HG03175 (cell line): Measurements from ENCODE around the gene CTNNA3.

Source experiments
- ATAC-seq: cut with Tn5 transposase; IDR thresholded peaks from one replicate; pipeline ENCODE4 v1.9.1; 2021; ENCODE audit warnings: mild to moderate bottlenecking, moderate library complexity; ENCODE audit not compliant: unreplicated experiment

The CTNNA3 gene

DNA sequence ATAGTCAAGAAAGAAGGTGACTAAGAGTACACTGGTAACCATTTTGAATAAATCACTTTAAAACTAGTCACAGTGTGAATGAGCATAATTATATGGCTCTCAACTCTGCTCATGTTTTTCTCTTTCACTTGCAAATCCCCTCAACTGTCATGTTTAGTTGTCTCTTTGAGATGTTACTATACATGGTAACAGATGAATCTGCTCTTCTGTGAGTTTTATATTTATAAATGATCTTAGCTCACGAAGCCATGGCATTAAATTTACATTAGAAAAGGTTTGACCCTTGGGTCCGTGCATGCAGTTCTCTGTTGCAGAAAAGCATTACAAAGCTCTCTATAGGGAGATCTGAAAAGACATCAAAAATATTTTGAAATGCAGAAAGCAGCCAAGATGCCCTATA is 803.1 kb downstream of the CTNNA3 start:
- ATAC-seq: no peak

DNA sequence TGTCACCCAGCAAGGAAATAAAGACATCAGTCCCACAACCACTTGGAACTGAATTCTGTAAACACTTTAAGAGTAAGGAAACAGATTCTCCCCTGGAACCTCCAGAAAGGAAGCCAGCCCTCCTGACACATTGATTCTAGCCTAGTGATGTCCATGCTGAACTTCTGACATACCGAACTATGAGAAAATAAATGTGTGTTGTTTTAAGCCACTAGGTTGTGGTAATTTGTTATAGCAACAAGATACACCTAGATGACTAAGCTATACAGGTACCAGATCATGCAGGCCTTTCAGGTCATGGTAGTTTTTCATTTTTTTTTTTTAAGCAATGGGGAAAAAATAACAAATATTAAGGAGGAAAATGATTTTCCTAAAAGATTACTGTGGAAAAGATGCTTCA is 807.8 kb downstream of the CTNNA3 start:
- ATAC-seq: no peak

DNA sequence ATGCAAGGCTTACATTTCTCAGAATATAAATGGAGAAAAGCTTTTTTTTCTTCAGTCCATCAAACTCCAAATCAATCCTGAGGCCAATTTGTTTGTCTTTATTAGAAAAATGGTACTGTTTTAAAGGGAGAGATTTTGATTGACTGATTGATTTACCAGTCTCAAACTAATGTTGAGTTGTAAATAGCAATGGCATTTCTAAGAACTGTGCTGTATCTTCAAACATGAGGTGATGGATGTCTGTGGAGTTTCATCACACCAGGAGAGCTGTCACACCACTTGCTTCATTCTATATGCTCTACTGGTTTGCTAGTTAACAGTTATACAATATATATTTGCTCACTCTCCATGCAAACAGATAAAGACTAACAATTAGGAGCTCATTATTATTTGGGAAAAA is 809.1 kb downstream of the CTNNA3 start:
- ATAC-seq: no peak

DNA sequence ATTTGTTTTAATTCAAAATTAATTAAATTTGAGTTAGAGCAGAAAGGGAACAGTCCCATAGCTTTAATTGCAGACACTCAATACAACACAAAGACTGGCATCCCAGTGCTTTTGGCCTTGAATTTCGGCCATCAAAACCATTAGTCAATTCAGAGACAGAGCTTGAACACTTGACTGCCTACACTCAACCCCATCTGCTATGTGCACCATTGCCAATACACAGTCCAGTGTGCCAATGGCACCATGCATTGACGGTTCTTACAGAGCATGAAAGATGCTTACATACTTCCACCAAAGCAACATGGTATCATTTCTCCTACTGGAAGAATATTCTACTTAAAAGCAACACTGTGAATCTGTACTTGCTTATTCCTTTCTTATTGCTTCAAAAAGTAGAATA is 813.7 kb downstream of the CTNNA3 start:
- no peak for ATAC-seq

DNA sequence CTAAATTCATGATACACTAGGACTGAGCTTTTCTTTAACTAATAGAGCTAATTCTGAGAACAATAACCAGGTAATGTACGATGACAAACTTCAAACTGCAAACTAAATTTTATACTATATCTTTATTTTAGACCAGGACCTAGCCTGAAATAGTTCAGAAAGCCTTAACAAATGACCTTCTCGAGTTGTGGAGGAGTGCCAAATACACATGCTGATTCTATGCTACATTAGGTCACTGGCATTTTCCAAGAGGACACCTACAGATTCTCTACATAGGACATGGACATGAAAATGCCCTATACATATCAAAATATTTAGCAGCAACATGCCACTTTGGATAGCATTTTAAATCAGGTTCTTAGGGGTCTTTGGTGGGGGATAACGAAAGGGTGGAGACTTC is 814.2 kb downstream of the CTNNA3 start:
- no peak for ATAC-seq

DNA sequence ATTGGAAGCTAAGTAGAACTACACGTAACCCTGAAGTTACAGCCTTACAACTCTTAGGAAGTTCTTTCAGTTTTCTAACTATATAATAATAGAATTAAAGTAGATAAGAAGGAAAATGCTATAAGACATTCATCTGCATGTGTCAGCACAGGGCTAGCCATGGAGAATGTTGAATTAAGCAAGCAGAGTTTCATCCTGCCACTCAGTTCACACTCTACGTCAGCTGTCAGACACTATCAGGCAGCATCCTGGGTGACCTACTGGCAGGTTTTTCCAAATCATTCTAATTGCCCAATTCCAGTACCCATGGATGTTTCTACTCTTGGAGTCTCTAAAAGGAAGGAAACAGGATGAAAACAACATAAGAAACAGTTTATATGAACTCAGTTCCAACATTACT is 815.2 kb downstream of the CTNNA3 start:
- ATAC-seq: no peak

DNA sequence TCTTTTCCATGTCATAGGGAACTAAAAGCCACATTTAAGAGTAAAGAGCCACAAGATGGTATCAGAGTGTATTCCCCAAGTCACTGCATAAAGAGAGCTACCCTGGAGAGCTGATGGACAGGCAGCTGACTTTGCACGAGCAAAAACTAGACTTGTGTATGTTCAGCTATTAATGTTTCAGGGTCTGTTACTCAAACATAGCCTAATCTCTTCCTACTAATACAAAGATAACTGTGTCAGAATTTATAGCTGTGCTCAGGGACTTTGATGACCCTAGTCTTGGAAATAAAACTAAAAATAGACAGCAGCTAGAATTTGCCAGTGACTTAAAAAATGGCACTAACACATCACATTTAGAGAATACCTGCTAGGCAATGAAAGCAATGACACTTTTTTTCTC is 815.7 kb downstream of the CTNNA3 start:
- ATAC-seq: no peak

DNA sequence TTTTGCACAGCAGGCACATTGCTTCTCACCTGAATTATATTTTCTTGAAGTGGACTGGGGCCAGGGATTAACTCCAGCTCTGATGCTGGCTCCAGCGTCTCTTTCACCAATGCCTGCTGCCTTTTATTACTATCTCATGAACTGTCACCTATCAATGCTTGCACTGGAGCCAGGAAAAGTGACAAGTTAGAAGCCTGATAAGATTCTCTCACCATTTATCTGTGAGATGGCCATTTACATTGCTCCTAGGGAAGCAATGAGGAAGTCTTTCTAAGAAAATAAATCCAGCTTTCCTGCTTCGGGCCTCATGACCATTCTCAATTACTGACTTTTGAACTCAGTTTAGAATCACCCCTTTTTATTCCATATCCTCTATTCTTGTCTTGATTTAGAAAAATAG is 818.6 kb downstream of the CTNNA3 start:
- ATAC-seq: no peak

DNA sequence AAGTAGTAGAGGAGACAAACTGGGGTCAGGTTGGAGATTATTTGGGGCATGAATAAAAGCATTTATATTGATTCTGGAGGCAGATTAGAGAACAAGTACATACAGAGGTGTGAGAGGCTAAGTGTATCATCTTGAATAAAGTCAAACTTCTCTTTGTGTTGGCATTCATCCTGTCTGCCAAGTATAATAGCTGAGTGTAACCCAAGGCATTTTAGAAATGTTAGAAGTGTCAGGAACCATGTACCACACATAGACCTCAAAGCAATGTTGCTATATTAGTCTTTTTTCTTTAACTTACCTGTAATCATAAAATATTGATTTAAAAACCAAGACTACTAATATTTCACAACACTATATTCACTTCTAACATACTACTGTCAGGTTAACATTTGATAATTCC is 826.4 kb downstream of the CTNNA3 start:
- ATAC-seq: no peak

DNA sequence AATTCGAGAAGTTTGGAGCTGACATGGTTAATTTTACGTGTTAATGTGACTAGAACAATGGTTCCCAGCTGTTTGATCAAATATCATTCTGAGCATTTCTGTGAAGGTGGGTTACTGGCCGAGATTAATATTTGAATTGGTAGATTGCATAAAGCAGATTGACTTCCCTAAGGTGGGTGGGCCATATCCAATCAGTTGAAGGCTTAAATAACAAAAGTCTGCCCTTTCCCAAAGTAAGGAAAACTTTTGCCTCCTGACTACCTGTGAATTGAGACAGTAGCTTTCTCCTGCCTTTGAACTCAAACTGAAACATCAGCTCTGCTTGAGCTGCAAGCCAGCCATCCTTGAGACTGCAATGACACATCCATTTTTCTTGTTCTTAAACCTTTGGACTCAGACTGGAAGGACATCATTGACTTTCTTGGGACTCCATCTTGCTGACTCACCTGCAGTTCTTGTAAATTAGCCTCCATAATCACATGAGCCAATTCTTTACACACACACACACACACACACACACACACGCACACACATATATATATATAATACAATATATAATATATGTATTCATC is 833.2 kb downstream of the CTNNA3 start:
- no peak for ATAC-seq

DNA sequence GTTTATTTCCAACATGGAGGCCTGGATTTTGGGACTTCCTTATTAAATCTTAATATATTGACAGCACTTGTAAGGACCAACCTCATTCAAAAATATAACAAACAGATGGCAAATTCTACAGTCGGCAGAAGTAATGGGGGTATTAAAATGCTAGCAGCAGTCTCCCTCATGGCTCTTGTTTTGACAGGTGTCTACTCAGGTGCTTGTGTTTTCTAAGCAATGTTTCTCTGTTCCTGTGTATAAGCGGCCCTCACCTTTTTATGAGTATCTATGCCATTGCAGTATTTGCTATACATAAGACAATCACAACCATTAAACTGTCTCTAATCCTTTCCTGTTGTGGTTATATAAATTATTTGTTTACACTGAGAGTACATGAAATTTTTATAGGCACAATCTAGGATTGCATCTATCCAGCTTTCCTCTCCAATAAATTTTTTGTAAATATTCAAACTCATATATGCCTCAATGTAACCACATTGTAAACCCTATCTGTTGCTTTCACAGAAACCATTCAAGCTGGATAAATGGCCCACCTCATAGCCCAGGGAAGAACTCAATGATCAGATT is 835.5 kb downstream of the CTNNA3 start:
- no peak for ATAC-seq

DNA sequence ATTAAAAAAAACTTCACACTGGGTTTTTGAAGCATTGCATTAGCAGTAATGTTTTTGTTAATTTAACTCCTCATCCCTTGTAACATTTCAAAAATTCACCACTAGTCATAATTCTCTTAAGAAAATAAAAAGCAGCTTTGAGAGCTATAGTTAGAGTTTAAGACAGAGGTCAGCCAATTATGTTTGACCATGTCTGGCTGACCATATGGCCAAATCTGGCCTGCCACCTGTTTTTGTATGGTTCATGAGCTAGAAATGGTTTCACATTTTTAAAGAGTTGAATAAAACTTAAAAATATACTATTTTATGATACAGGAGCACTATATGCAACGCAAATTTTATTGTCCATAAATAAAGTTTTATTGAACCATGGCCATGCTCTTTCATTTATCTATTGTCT is 843.2 kb downstream of the CTNNA3 start:
- ATAC-seq: no peak

DNA sequence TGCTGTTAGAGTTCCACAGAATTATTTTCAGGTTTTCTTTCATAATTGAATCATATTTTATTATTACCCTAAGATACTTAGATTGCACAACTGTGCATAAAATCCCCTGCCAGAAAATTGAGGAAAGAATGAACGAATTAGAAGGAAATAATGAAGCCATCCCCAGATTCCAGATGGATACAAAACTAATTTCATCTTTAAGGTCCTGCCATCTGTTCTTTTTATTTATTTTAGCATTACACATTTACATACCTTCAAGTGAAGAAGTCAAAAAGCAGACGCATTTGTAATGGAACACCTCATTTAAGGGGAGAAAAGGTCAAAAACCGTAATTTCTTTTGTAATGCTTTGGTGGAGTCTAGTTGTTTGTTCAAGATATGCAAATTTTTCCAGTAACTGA is 847.1 kb downstream of the CTNNA3 start:
- no peak for ATAC-seq

DNA sequence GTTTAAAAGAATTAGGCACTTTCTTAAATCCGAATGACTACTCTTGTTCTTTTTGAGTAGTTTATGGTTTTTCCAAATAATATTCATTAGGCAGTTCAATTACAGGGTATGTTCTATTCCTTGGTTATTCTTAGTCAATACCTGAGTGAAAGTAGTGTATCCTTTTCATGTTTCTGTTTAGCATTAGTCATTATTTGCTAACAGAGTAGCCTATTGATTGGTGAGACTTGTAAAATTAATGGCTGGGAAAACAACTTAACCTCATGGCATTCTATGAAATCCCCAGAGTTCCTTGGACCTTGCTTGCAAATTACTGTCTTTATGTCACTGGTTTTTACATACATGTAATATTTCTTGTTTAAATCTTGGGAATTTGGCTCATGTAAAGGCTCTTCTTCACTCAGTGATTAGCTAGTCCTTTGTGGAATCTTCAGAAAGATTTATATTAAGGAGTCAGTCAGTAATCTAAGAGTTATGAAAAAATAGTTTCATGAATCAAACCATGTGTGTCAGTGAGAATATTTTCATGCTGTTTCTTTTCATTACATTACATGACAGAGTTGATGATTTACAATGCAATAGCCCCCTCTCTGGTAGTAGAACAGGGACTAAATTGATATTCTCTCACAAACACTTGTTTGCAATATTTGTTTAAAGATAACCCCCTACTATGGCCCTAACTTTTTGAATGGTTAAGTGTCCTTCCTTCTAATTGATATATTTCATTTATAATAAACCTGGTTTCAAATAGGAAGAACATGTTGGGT is 851.6 kb downstream of the CTNNA3 start:
- ATAC-seq: no peak

DNA sequence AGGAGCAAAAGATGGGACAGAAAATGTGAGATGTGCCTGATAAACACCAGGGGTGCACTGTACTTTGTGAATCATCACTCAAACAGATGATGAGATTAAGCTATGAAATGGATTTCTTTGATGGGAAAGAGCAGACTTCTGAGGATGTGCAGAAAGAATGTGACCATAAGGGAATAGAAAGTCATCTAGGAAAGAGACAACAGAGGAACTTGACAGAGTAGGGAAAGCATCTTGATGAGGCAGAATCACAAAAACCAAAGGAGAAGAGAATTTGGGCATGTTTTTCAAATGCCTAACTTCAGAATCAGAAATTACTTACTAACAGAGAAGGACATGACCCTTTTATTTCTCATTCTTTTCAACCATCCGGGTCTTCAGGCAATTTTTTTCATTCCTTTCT is 852.6 kb downstream of the CTNNA3 start:
- no peak for ATAC-seq

DNA sequence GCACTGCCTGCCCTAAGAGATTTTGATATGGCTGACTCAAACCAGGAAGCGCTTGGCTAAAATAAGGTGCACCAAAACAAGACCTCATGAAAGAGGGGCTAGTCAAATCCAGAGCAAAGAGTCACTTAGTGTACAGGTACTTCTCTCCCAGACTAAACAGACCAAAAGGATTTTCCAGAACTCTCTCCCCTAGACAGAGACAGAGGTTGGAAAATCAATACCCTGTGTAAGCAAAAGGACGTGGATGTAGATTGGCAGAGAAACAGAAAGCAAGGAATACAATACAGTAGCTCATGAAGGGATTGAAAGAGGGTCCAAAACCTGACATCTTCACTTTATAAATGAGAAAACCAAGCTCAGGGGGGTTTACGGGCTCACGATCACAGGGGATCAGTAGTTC is 853.1 kb downstream of the CTNNA3 start:
- no peak for ATAC-seq

DNA sequence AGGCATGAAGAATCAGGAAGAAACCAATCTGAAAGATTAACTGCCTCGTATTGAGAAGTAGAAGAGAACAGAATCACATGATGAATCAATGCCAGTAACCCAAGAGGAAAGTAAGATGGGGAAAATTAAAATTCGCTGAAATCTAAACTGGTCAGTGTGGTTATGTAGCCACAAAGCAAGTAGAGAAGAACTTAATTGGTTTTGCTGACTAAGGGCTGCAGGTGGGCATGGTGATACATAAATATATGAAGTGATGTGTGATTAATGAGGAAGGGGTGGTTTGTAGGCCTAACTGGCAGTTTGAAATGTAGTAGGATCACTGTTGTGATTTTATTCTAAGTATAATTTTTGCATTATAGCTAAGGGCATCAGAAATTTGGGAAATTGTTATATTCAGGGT is 853.6 kb downstream of the CTNNA3 start:
- ATAC-seq: no peak

DNA sequence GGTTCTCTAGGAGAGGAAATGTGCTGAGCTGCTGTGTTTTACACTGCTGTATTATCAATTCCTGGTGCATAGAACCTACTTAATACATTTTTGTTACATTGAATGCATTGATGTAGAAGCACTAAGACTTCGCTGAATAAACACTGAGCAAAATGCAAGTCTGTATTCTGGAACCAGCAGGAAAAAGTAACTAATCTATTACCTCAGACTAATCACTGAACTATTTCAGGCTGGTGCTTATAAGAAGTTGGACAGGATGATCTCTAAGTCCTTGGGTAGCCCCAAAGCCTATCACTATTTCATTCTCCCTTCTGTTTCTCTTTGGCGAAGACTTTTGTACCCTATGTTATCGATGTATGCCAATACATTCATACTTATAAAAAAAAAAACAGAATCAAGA is 857.3 kb downstream of the CTNNA3 start:
- ATAC-seq: no peak

DNA sequence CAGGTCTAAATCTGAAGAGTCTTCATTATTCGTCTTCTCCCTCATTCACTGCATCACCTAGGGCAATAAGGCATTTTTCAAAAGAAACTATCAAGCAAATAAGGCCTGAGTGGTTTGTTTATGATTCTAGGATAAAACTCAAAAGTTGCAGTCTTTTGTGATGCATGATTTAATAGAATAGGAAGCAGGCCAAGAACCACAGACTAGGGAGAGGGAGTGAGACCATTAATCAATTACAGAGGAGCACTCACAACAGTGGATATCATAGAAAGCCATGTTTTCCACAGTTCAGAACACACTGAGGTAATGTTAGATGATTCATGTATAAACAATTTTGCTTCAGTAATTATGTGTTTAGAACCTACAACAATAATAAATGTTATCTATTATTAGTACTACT is 858.0 kb downstream of the CTNNA3 start:
- ATAC-seq: no peak

DNA sequence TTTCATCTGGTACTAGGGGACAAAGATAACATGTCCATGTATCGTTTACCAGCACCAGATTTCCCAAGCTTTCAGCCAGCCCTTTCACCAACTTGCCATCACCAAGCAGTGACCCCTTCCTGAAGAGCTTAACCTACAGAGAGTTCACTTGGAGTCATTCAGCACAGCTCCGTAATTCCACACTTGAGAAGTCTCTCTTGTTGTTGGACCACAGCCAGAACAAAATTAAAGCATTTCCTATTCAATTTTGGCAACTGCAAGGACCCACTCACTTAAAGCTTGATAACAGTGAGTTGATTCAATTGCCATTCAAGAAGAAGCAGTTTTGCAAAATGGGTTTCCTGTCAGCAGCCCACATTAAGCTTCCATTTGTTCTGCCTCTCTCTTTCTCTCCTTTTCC is 858.7 kb downstream of the CTNNA3 start:
- no peak for ATAC-seq

DNA sequence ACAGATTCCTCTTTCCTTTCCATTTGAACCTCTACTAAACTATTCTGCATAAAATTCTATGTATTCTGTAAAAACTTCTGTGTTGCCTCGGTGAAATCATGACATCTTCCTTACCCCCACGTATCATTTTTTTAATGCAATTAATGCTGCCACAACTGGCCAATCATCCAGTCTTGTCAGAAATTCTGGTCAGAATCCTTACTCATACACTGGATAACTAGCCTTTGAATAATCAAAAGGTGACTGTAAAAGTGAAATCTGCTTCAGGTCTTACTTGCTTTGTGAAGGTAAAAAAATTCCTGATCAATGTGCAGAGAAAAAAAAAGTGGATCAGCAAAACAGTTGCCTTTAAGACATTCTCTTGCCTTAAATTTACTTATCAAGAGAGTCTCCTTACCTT is 859.2 kb downstream of the CTNNA3 start:
- ATAC-seq: no peak

DNA sequence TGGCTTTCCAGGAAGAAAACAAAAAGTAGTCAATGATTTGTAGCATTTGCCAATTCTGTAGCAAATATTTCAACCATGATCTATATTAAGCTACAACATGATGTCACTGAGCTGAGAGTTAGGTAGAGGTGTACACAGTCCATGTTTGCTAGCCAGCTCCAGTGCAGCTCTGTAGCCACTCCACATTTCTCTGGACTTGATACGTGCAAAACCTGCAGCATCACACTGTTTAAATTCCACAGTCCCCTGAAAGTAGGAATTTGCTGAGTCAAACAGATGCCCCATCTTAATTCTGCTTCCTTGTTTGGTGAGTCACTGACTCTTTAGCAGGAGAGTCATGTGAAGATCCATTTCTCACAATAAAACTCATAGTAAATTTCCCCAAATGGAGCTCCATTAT is 859.9 kb downstream of the CTNNA3 start:
- ATAC-seq: no peak

DNA sequence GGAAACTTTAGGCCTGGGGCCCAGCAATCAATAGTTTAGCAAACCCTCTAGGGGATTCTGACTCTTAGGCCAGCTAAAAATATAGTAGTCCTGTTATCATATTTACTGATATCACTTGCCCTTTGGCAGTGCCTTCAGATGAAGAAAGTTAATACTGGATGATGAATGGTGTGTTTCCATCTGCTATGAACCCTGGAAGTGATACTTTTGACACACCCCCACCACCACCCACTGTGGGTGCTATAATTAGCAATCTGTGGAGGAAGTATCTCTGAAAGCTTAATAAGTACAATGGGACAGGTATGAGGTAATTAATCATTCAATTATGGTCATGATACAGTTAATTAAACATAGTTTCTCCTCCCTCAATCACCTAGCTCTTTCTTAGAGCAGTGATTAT is 860.6 kb downstream of the CTNNA3 start:
- no peak for ATAC-seq
